Testis (tissue), 3 donors: ENCODE results near the gene CDK5. TPM values are rescaled to one million over a fixed set of nuclear protein-coding genes. Genes with fewer than 3 reads are reported as not detected.

ENCODE experiments used
- DNase-seq: peaks from one replicate; pipeline ENCODE4 v3.0.0-alpha.2; 2019
- H3K27ac ChIP-seq, 2 donors: fragments of 200-600 bp; sonication (generic); one replicate each; pipeline ENCODE4 v1.5.1; 2019
- H3K27me3 ChIP-seq: fragments of 200-600 bp; sonication (generic); one replicate; pipeline ENCODE4 v1.5.1; 2019
- H3K36me3 ChIP-seq: fragments of 200-600 bp; sonication (generic); one replicate; pipeline ENCODE4 v1.5.1; 2017; ENCODE audit warnings: low read depth; ENCODE audit errors: missing control alignments
- H3K4me1 ChIP-seq: fragments of 200-600 bp; sonication (generic); one replicate; pipeline ENCODE4 v1.5.1; 2019
- H3K4me3 ChIP-seq, 2 donors: fragments of 200-600 bp; sonication (generic); one replicate each; pipeline ENCODE4 v1.5.1; 2017 to 2019
- H3K9me3 ChIP-seq: fragments of 200-600 bp; sonication (generic); one replicate; pipeline ENCODE4 v1.5.1; 2017
- CTCF ChIP-seq, 3 experiments: fragments of 450-650 bp in 2 of 3; fragments of 200-600 bp in 1 of 3; sonication (generic) in 1 of 3; IDR thresholded peaks; one replicate each; pipeline ENCODE4 v1.5.1; 2016 to 2019; ENCODE audit warnings: antibody characterized with exemption in 3 of 3, mild to moderate bottlenecking in 2 of 3, moderate library complexity in 1 of 3
- POLR2A ChIP-seq: fragments of 450-650 bp; IDR thresholded peaks from one replicate; pipeline ENCODE4 v1.6.1; 2017; ENCODE audit warnings: antibody characterized with exemption, mild to moderate bottlenecking, moderate library complexity
- WGBS, 2 donors: methylation state at CpG; one replicate each; pipeline ENCODE4 v1.1.5; 2018; 5-methylcytosine and 5-hydroxymethylcytosine counted together
- intact Hi-C: fragments of 100-400 bp; cut with DNase I; formaldehyde crosslinking; loops from one replicate; pipeline ENCODE4 v1.15.1; 2023; ENCODE audit warnings: low total_unique reads
- polyA plus RNA-seq: library from polyadenylated mRNA; stranded (reverse); fragments of 350-450 nt; fragmentation: Illumina TruSeq; extraction: RNeasy Lipid Tissue Mini Kit (QIAGEN cat#74804); gene quantifications from one replicate; pipeline ENCODE4 v1.2.3, GENCODE V29; 2014; ENCODE audit warnings: low read depth, low replicate concordance; ENCODE audit not compliant: insufficient read depth
- total RNA-seq, 2 donors: library from RNA; depleted of rRNA; stranded (reverse); fragments of >200 nt; gene quantifications; one replicate each; pipeline ENCODE4 v1.2.3, GENCODE V29; 2016

CDK5 gene
- total and polyA plus RNA-seq, 3 donors from 2014 or later, result 7.1 to 15.4 (median 10.5) TPM

GRCh38 chr7:151101621-151102396, 44.1 kb upstream of the CDK5 start:
- H3K27ac ChIP-seq, result no peak overlapping the region
- WGBS, 2 donors, result 80 to 83% methylated on average over 21 to 24 of the region's 24 CpGs
- no peaks in the 10 kb centered on the region for H3K9me3 ChIP-seq
- no peaks in the 10 kb centered on the region for H3K4me1 ChIP-seq
- H3K4me3 ChIP-seq, result no peak overlapping the region
- intact Hi-C loops, result no loop called here
- H3K27me3 ChIP-seq, result no peaks in the 10 kb centered on the region
- DNase-seq, result no peak
- no peaks in the 10 kb centered on the region for H3K36me3 ChIP-seq
- TF ChIP-seq CTCF (IDR thresholded peaks at IDR 0.05) (no peak), POLR2A (no peak)

GRCh38 chr7:151100921-151101320, 43.2 kb upstream of the CDK5 start:
- H3K4me3 ChIP-seq, result no peak overlapping the region
- H3K36me3 ChIP-seq, result no peaks in the 10 kb centered on the region
- no peak for TF ChIP-seq CTCF (IDR thresholded peaks at IDR 0.05)
- no peak for TF ChIP-seq POLR2A
- no peaks in the 10 kb centered on the region for H3K4me1 ChIP-seq
- H3K27ac ChIP-seq, result no peak overlapping the region
- intact Hi-C loops, result no loop called here
- no peaks in the 10 kb centered on the region for H3K9me3 ChIP-seq
- DNase-seq, result no peak
- 93 to 100% methylated on average over 5 to 9 of the region's 10 CpGs for WGBS, 2 donors
- no peaks in the 10 kb centered on the region for H3K27me3 ChIP-seq

GRCh38 chr7:151099486-151100211, 42.0 kb upstream of the CDK5 start:
- DNase-seq, result no peak
- Histone ChIP-seq H3K27ac (no peak overlapping the region), H3K9me3 (no peaks in the 10 kb centered on the region), H3K4me1 (no peaks in the 10 kb centered on the region), H3K4me3 (no peak overlapping the region), H3K36me3 (no peaks in the 10 kb centered on the region), H3K27me3 (no peaks in the 10 kb centered on the region)
- TF ChIP-seq CTCF (IDR thresholded peaks at IDR 0.05) (no peak), POLR2A (no peak)
- WGBS, 2 donors, result 63 to 66% methylated on average over 10 to 19 of the region's 20 CpGs
- intact Hi-C loops, result no loop called here

- no peak overlapping the region for H3K27ac ChIP-seq
- no peaks in the 10 kb centered on the region for H3K27me3 ChIP-seq
- no peaks in the 10 kb centered on the region for H3K36me3 ChIP-seq
- TF ChIP-seq CTCF (IDR thresholded peaks at IDR 0.05) (no peak), POLR2A (no peak)
- intact Hi-C loops, result no loop called here
- 78 to 80% methylated on average over 14 to 17 of the region's 17 CpGs for WGBS, 2 donors
- no peak overlapping the region for H3K4me3 ChIP-seq
- H3K9me3 ChIP-seq, result no peaks in the 10 kb centered on the region
- H3K4me1 ChIP-seq, result no peaks in the 10 kb centered on the region
- DNase-seq, result no peak
Measured at GRCh38 chr7:151095828-151096475, 38.3 kb upstream of the CDK5 start.
